Measurements from ENCODE around the gene POU2AF1. TPM values are rescaled to one million over a fixed set of nuclear protein-coding genes. Genes with fewer than 3 reads are reported as not detected.

Gene POU2AF1
- total and polyA plus RNA-seq, 2 experiments from 2014 or later: not detected

- H4K20me1 ChIP-seq (replicated peaks; ENCODE audit: insufficient read depth): no peaks in the 10 kb centered on the region
- H3K27me3 ChIP-seq (ENCODE audit: insufficient read depth): no peaks in the 10 kb centered on the region
- H3K4me1 ChIP-seq (ENCODE audit: insufficient read depth): peaks cover 7% of the 10 kb centered on the region; the same call in 1 of the 2 replicates
- no peak overlapping the region for H3K4me3 Mint-ChIP-seq
- H3K4me1 Mint-ChIP-seq: peaks cover 13% of the 10 kb centered on the region; the same call in 2 of the 3 replicates
- H3K27ac ChIP-seq (ENCODE audit: low read depth): no peak overlapping the region
- no peak overlapping the region for H3K4me2 ChIP-seq
- TF ChIP-seq STAT1 (IDR thresholded peaks at IDR 0.05; ENCODE audit: unreplicated experiment) (no peak), ZNF114 (CRISPR knock-in tag; IDR thresholded peaks at IDR 0.05) (no peak), ZNF462 (CRISPR knock-in tag; IDR thresholded peaks at IDR 0.05) (no peak), REST (IDR thresholded peaks at IDR 0.05; ENCODE audit: unreplicated experiment) (no peak)
- ATAC-seq (no peak), DNase-seq (ENCODE audit: low spot score) (no peak)
- no peaks in the 10 kb centered on the region for H3K36me3 ChIP-seq (ENCODE audit: insufficient read depth)
- H2AFZ ChIP-seq: no peak overlapping the region
- H3K36me3 Mint-ChIP-seq (ENCODE audit: low read depth): no peaks in the 10 kb centered on the region
- no peak overlapping the region for H3K27ac Mint-ChIP-seq
- no peak overlapping the region for H3K4me3 ChIP-seq
- peaks cover 3% of the 10 kb centered on the region; the same call in 1 of the 2 replicates for H3K9me2 ChIP-seq (ENCODE audit: insufficient read depth)
- H3F3A ChIP-seq (replicated peaks; ENCODE audit: low read depth): no peaks in the 10 kb centered on the region
- no peaks in the 10 kb centered on the region for H3K79me2 ChIP-seq (replicated peaks; ENCODE audit: insufficient read depth)
- H3K9me3 Mint-ChIP-seq: no peaks in the 10 kb centered on the region
- no peaks in the 10 kb centered on the region for H3K27me3 Mint-ChIP-seq (ENCODE audit: insufficient read depth, low read depth, poor library complexity)
Measured at GRCh38 chr11:111331711-111332479, 47.2 kb downstream of the POU2AF1 start.

Measured in GM23338 (cell line).